Common myeloid progenitor, CD34-positive (primary cell): ENCODE results near the gene ZNF574.
A peak's percentile ranks its signal among the peaks of the same experiment; 100 is the strongest.
"Not testable (repeated sequence)": the region's sequence is repeated elsewhere in the genome, so short reads cannot be mapped to it uniquely, and the experiment has no call there.

ENCODE experiments used
- CTCF ChIA-PET: fragments of 350-600 bp; sonication (Branson Sonifier 250); formaldehyde crosslinking; loops from one replicate; lab custom pipeline; 2021; ENCODE audit warnings: antibody characterized with exemption; lab: Charles Lee
- POLR2A ChIA-PET: fragments of 350-600 bp; sonication (Branson Sonifier 250); formaldehyde crosslinking; loops from one replicate; lab custom pipeline; 2021; ENCODE audit warnings: antibody characterized with exemption; lab: Charles Lee
- DNase-seq, 3 donors: peaks; one replicate each; pipeline versions ENCODE4 v3.0.0 to v3.0.0-alpha.2; 2013
- H3K27ac ChIP-seq, 2 experiments: 1 replicate in 1 of 2; 2 replicates in 1 of 2; pipeline ENCODE4 v1.7.0; 2013; ENCODE audit warnings: inconsistent platforms in 2 of 2, low read length in 2 of 2, mild to moderate bottlenecking in 2 of 2, low read depth in 1 of 2, moderate library complexity in 1 of 2; ENCODE audit not compliant: severe bottlenecking in 2 of 2, insufficient read depth in 1 of 2, poor library complexity in 1 of 2
- H3K27me3 ChIP-seq, 5 experiments: replicated peaks in 2 of 5; 1 replicate in 3 of 5; 2 replicates in 2 of 5; pipeline versions ENCODE4 v1.6.1 to v1.7.0; 2013; ENCODE audit warnings: low read length in 4 of 5, mild to moderate bottlenecking in 2 of 5, moderate library complexity in 2 of 5, inconsistent platforms in 1 of 5; ENCODE audit not compliant: insufficient read depth in 5 of 5, control insufficient read depth in 4 of 5
- H3K36me3 ChIP-seq, 4 experiments: 1 replicate in 2 of 4; 2 replicates in 2 of 4; pipeline versions ENCODE4 v1.6.1 to v1.7.0; 2013; ENCODE audit warnings: low read length in 3 of 4, control low read depth in 1 of 4, mild to moderate bottlenecking in 1 of 4; ENCODE audit not compliant: control insufficient read depth in 4 of 4, insufficient read depth in 4 of 4
- H3K4me1 ChIP-seq, 4 experiments: 1 replicate in 3 of 4; 2 replicates in 1 of 4; pipeline versions ENCODE4 v1.6.1 to v1.7.1; 2013; ENCODE audit warnings: low read length in 3 of 4, mild to moderate bottlenecking in 3 of 4, control low read depth in 1 of 4, inconsistent platforms in 1 of 4, moderate library complexity in 1 of 4; ENCODE audit not compliant: control insufficient read depth in 4 of 4, insufficient read depth in 4 of 4; ENCODE audit errors: control extremely low read depth in 1 of 4
- H3K4me3 ChIP-seq, 7 experiments: 1 replicate in 4 of 7; 2 replicates in 3 of 7; pipeline versions ENCODE4 v1.5.1 to v1.7.0; 2013; ENCODE audit warnings: mild to moderate bottlenecking in 7 of 7, low read length in 6 of 7, moderate library complexity in 6 of 7, inconsistent platforms in 2 of 7, low read depth in 2 of 7, control low read depth in 1 of 7; ENCODE audit not compliant: insufficient read depth in 4 of 7, control insufficient read depth in 1 of 7; ENCODE audit errors: extremely low read depth in 1 of 7
- H3K9me3 ChIP-seq, 5 experiments: 1 replicate in 4 of 5; 2 replicates in 1 of 5; pipeline versions ENCODE4 v1.6.1 to v1.7.1; 2013; ENCODE audit warnings: low read length in 4 of 5, mild to moderate bottlenecking in 2 of 5, inconsistent platforms in 1 of 5, low read depth in 1 of 5, moderate library complexity in 1 of 5; ENCODE audit not compliant: control insufficient read depth in 4 of 5, insufficient read depth in 2 of 5; ENCODE audit errors: control extremely low read depth in 1 of 5
- WGBS: methylation state at CpG from one replicate; pipeline ENCODE4 v1.1.5; 2013; ENCODE audit not compliant: insufficient coverage; 5-methylcytosine and 5-hydroxymethylcytosine counted together

ZNF574 gene

GRCh38 chr19:42034640-42035391, 41.1 kb upstream of the ZNF574 start:
- not testable (repeated sequence) for H3K9me3 ChIP-seq, H3K4me1 ChIP-seq, H3K27me3 ChIP-seq, H3K4me3 ChIP-seq, H3K27ac ChIP-seq
- CTCF ChIA-PET = interaction anchor here (0.6 to 1.4 kb wide), 6 partner anchors 11 to 24 kb away, joined by 3 to 5 read pairs (median 4); no protein-coding TSS in a partner anchor
- peaks cover 7 to 47% (median 21%) of the 10 kb centered on the region in 4 experiments for H3K36me3 ChIP-seq
- peak; percentile 74 to 86 (median 84) for DNase-seq
- WGBS = 73% methylated on average over 10 of the region's 17 CpGs
- POLR2A ChIA-PET = interaction anchor here (0.6 kb wide), 1 partner anchor 11 kb away, joined by 3 read pairs; no protein-coding TSS in a partner anchor

GRCh38 chr19:42037649-42038048, 38.3 kb upstream of the ZNF574 start:
- ChIA-PET CTCF (interaction anchor here (1.1 to 4.2 kb wide), 5 partner anchors 9 to 171 kb away, joined by 3 to 17 read pairs (median 4); no protein-coding TSS in a partner anchor), POLR2A (no interaction called here)
- Histone ChIP-seq H3K4me3 (no peak overlapping the region), H3K36me3 (peaks cover 7 to 58% (median 31%) of the 10 kb centered on the region in 4 experiments), H3K27ac (no peak overlapping the region), H3K4me1 (no peaks in the 10 kb centered on the region), H3K9me3 (no peaks in the 10 kb centered on the region), H3K27me3 (no peaks in the 10 kb centered on the region)
- whole genome bisulfite sequencing = 94% methylated on average over 5 of the region's 5 CpGs
- DNase-seq = no peak

DNA sequence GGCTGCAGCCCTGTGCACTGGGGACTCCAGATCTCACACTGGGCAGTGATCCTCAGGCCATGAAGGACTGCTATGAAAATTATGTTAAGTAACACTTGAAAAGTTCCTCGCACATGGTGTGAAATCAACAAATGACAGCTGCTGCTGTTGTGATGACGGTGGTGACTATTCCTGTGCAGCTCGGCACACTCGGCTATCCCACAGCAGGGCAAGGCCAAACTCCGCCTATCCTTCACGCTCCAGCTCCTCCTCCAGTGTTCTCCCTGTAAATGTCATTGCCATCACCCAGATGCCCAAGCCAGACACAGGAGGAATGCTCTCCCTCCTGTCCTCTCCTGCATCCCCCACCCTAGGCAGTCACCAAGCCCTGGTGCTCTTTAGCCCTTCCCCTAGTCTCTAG, 37.3 kb upstream of the ZNF574 start:
- no peak overlapping the region for H3K4me3 ChIP-seq
- ChIA-PET POLR2A (interaction anchor here (0.6 kb wide), 1 partner anchor 53 kb away, joined by 3 read pairs; no protein-coding TSS in a partner anchor), CTCF (interaction anchor here (0.7 to 4.2 kb wide), 4 partner anchors 10 to 39 kb away, joined by 3 to 17 read pairs (median 4); no protein-coding TSS in a partner anchor)
- H3K36me3 ChIP-seq = peaks cover 7 to 59% (median 32%) of the 10 kb centered on the region in 4 experiments
- WGBS = 100% methylated on average over 6 of the region's 6 CpGs
- no peaks in the 10 kb centered on the region for H3K27me3 ChIP-seq
- H3K4me1 ChIP-seq = no peaks in the 10 kb centered on the region
- H3K9me3 ChIP-seq = no peaks in the 10 kb centered on the region
- DNase-seq = no peak
- no peak overlapping the region for H3K27ac ChIP-seq

DNA sequence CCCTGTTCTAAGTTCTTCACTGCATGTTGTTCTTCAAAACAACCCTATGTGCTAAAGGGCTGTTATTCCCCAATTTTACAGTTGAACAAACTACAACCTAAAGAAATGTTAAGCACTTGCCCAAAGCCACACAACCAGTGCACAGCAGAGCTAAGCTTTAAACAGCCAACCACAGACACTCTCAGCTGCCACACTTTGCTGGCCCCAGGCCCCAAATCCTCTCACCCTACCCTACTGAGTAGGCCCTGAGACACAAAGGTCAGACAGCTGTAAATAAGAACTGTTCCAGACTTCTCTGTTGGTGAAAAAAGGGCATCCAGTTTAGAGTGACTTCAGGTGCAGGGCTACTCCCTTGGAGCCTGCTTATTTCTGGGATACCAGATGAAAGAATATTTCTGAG, 35.9 kb upstream of the ZNF574 start:
- ChIA-PET POLR2A (interaction anchor here (0.6 kb wide), 1 partner anchor 373 kb away, joined by 3 read pairs; no protein-coding TSS in a partner anchor), CTCF (interaction anchor here (4.2 kb wide), 1 partner anchor 11 kb away, joined by 17 read pairs; no protein-coding TSS in a partner anchor)
- Histone ChIP-seq H3K36me3 (peaks cover 7 to 67% (median 34%) of the 10 kb centered on the region in 4 experiments), H3K27ac (no peak overlapping the region), H3K27me3 (no peaks in the 10 kb centered on the region), H3K4me3 (no peak overlapping the region), H3K4me1 (no peaks in the 10 kb centered on the region), H3K9me3 (no peaks in the 10 kb centered on the region)
- DNase-seq = no peak

- H3K36me3 ChIP-seq = peaks cover 7 to 71% (median 38%) of the 10 kb centered on the region in 4 experiments
- DNase-seq, POLR2A ChIA-PET, H3K27me3 ChIP-seq, H3K4me1 ChIP-seq, H3K27ac ChIP-seq, H3K4me3 ChIP-seq, H3K9me3 ChIP-seq: not testable (repeated sequence)
- 100% methylated on average over 8 of the region's 9 CpGs for WGBS
- CTCF ChIA-PET = interaction anchor here (4.2 kb wide), 1 partner anchor 11 kb away, joined by 17 read pairs; no protein-coding TSS in a partner anchor
Observed at GRCh38 chr19:42040491-42040890, 35.5 kb upstream of the ZNF574 start.

DNA sequence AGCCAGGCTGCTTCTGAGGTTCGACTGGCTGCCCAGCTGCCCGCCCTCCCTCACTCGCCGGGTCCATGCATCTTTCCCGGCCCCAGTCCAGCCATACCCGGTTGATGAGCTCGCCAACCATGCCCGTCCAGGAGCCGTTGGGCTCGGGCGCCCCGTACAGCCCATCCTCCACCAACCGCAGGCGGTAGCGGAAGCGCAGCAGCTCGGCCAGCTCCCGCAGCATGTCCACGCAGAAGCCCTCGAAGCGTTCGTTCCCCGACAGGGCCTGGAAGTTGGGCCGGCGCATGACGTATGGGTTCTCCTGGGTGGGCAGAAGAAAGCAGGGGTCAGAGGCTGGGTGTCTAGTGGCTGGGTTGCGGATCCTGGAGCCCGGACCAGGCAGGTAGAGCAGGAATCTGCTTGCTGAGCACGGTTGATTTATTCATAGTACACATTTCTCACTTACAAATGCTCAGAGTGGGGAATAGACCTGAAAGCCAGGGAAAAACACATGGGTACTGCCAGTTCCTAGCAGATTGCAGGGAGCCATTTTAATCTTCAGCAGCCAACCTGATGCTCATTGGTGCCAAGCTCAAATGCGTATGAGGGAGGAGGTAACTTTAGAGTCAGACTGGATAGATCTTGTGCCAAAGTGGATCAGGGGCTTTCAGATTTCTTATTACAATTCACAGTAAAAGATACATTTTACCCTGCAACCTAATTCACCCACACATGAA, 33.4 kb upstream of the ZNF574 start:
- ChIA-PET POLR2A (interaction anchor here (0.6 kb wide), 1 partner anchor 30 kb away, joined by 3 read pairs; no protein-coding TSS in a partner anchor), CTCF (no interaction called here)
- H3K27me3 ChIP-seq = no peaks in the 10 kb centered on the region
- H3K27ac ChIP-seq = no peak overlapping the region
- H3K36me3 ChIP-seq = peaks cover 7 to 76% (median 37%) of the 10 kb centered on the region in 4 experiments
- H3K9me3 ChIP-seq = no peaks in the 10 kb centered on the region
- no peak overlapping the region for H3K4me3 ChIP-seq
- no peak for DNase-seq
- H3K4me1 ChIP-seq = no peaks in the 10 kb centered on the region
- 97% methylated on average over 25 of the region's 30 CpGs for WGBS
